HepG2 (cell line): ENCODE measurements around the gene MRPL27. TPM values are rescaled to one million over a fixed set of nuclear protein-coding genes. Genes with fewer than 3 reads are reported as not detected.
A peak's percentile ranks its signal among the peaks of the same experiment; 100 is the strongest.

Experiments
- AKAP8 ChIP-seq: sonication (generic); formaldehyde crosslinking; IDR thresholded peaks from 2 replicates; pipeline ENCODE4 v1.5.1; 2020; ENCODE audit warnings: mild to moderate bottlenecking, missing genetic modification reagents
- ATF6 ChIP-seq: sonication (generic); formaldehyde crosslinking; conservative IDR thresholded peaks from 2 replicates; pipeline ENCODE4 v1.4.0; 2020; ENCODE audit warnings: missing genetic modification reagents
- ELK4 ChIP-seq: sonication (generic); formaldehyde crosslinking; IDR thresholded peaks from 2 replicates; pipeline ENCODE4 v1.9.0; 2021; ENCODE audit warnings: missing genetic modification reagents, borderline replicate concordance
- HHEX ChIP-seq: IDR thresholded peaks from 2 replicates; pipeline ENCODE4 v1.6.1; 2016; ENCODE audit warnings: control low read depth
- KDM5B ChIP-seq: sonication (generic); formaldehyde crosslinking; IDR thresholded peaks from 2 replicates; pipeline ENCODE4 v1.4.0; 2020; ENCODE audit warnings: missing genetic modification reagents, mild to moderate bottlenecking, borderline replicate concordance
- MAFK ChIP-seq, 2 experiments: IDR thresholded peaks in 1 of 2; conservative IDR thresholded peaks in 1 of 2; 2 replicates each; pipeline ENCODE4 v1.6.1; 2011; ENCODE audit warnings: improper control_type of control experiment in 2 of 2, low read length in 2 of 2
- MXD4 ChIP-seq: IDR thresholded peaks from 2 replicates; pipeline ENCODE4 v1.6.1; 2016; ENCODE audit warnings: mild to moderate bottlenecking, missing biosample characterization, missing genetic modification reagents
- MYNN ChIP-seq: sonication (generic); formaldehyde crosslinking; IDR thresholded peaks from 2 replicates; pipeline ENCODE4 v1.4.0; 2020; ENCODE audit warnings: mild to moderate bottlenecking, low read depth, missing genetic modification reagents
- PHF8 ChIP-seq: sonication (generic); formaldehyde crosslinking; IDR thresholded peaks from 2 replicates; pipeline ENCODE4 v1.5.0; 2020; ENCODE audit warnings: missing genetic modification reagents
- RFX1 ChIP-seq: fragments of 450-650 bp; IDR thresholded peaks from 2 replicates; pipeline ENCODE4 v1.6.1; 2017
- SIN3B ChIP-seq: fragments of 150-350 bp; IDR thresholded peaks from 2 replicates; pipeline ENCODE4 v1.6.1; 2014; ENCODE audit warnings: low read length
- SKIL ChIP-seq: sonication (generic); formaldehyde crosslinking; IDR thresholded peaks from 2 replicates; pipeline ENCODE4 v1.8.0; 2022; ENCODE audit warnings: missing genetic modification reagents, mild to moderate bottlenecking, moderate library complexity, borderline replicate concordance
- THAP7 ChIP-seq: sonication (generic); formaldehyde crosslinking; IDR thresholded peaks from 2 replicates; pipeline ENCODE4 v1.8.1; 2023; ENCODE audit warnings: mild to moderate bottlenecking, missing genetic modification reagents
- THAP8 ChIP-seq: sonication (generic); formaldehyde crosslinking; IDR thresholded peaks from 2 replicates; pipeline ENCODE4 v1.5.1; 2020; ENCODE audit warnings: missing genetic modification reagents, mild to moderate bottlenecking, borderline replicate concordance
- ZBTB38 ChIP-seq: sonication (generic); formaldehyde crosslinking; IDR thresholded peaks from 2 replicates; pipeline ENCODE4 v1.5.1; 2020; ENCODE audit warnings: mild to moderate bottlenecking, missing genetic modification reagents
- ZC3H4 ChIP-seq: sonication (generic); formaldehyde crosslinking; IDR thresholded peaks from 2 replicates; pipeline ENCODE4 v1.4.0; 2020; ENCODE audit warnings: missing genetic modification reagents, borderline replicate concordance
- ZEB1 ChIP-seq: IDR thresholded peaks from 2 replicates; pipeline ENCODE4 v1.6.1; 2012; ENCODE audit warnings: mild to moderate bottlenecking, low read depth, inconsistent platforms; ENCODE audit not compliant: insufficient replicate concordance
- ZNF326 ChIP-seq: sonication (generic); formaldehyde crosslinking; IDR thresholded peaks from 2 replicates; pipeline ENCODE4 v1.4.0; 2020; ENCODE audit warnings: missing genetic modification reagents, borderline replicate concordance
- ZNF34 ChIP-seq: sonication (generic); formaldehyde crosslinking; IDR thresholded peaks from 2 replicates; pipeline ENCODE4 v1.4.0; 2020; ENCODE audit warnings: mild to moderate bottlenecking, missing genetic modification reagents, borderline replicate concordance
- ZNF543 ChIP-seq: sonication (generic); formaldehyde crosslinking; IDR thresholded peaks from 2 replicates; pipeline ENCODE4 v1.4.0; 2020; ENCODE audit warnings: mild to moderate bottlenecking, missing genetic modification reagents
- ZNF557 ChIP-seq: sonication (generic); formaldehyde crosslinking; IDR thresholded peaks from 2 replicates; pipeline ENCODE4 v1.4.0; 2020; ENCODE audit warnings: missing genetic modification reagents
- ZNF570 ChIP-seq: sonication (generic); formaldehyde crosslinking; IDR thresholded peaks from 2 replicates; pipeline ENCODE4 v1.4.0; 2020; ENCODE audit warnings: mild to moderate bottlenecking, missing genetic modification reagents, borderline replicate concordance
- ZNF616 ChIP-seq: sonication (generic); formaldehyde crosslinking; IDR thresholded peaks from 2 replicates; pipeline ENCODE4 v1.5.0; 2020; ENCODE audit warnings: low read depth, mild to moderate bottlenecking, missing genetic modification reagents
- ZNF850 ChIP-seq: sonication (generic); formaldehyde crosslinking; conservative IDR thresholded peaks from 2 replicates; pipeline ENCODE4 v1.9.0; 2021; ENCODE audit warnings: mild to moderate bottlenecking, missing genetic modification reagents
- polyA plus RNA-seq, 8 experiments: library from polyadenylated mRNA; depleted of rRNA in 3 of 8; stranded (reverse) in 7 of 8; unstranded in 1 of 8; fragments of >200 nt; fragmentation: Illumina TruSeq in 4 of 8; extraction: Trizol in 4 of 8; gene quantifications; 2 replicates each; pipeline versions ENCODE4 v1.2.1 to v1.2.3, GENCODE V29; 2011 to 2016; ENCODE audit warnings: low read depth in 4 of 8, missing spikeins in 1 of 8, mixed read lengths in 1 of 8; ENCODE audit not compliant: insufficient read depth in 1 of 8
- total RNA-seq, 5 experiments: library from RNA; depleted of rRNA; stranded (reverse); fragments of >200 nt; fragmentation: Illumina TruSeq; extraction: Trizol; gene quantifications; 2 replicates each; pipeline ENCODE4 v1.2.3, GENCODE V29; 2016; ENCODE audit warnings: low read depth in 1 of 5

Gene MRPL27
- total and polyA plus RNA-seq, 2 of the 13 experiments (the other 11 are each of a cell fraction or from before 2014, with no cell fraction given), result 137 to 217 TPM

- no peak for TF ChIP-seq ELK4 (CRISPR knock-in tag)
- no peak for TF ChIP-seq PHF8 (CRISPR knock-in tag)
- TF ChIP-seq AKAP8 (CRISPR knock-in tag), result no peak
- TF ChIP-seq ZNF34 (CRISPR knock-in tag), result no peak
- TF ChIP-seq ZEB1, result no peak
- no peak for TF ChIP-seq SKIL (CRISPR knock-in tag)
- TF ChIP-seq KDM5B (CRISPR knock-in tag), result no peak
- no peak for TF ChIP-seq ATF6 (CRISPR knock-in tag)
- 0 out of 2 replicates have a peak, but pooled peaks have one; percentile 9 for TF ChIP-seq ZNF543 (CRISPR knock-in tag)
- TF ChIP-seq ZNF326 (CRISPR knock-in tag), result no peak
- no peak for TF ChIP-seq ZBTB38 (CRISPR knock-in tag)
- no peak for TF ChIP-seq THAP7
- no peak for TF ChIP-seq ZC3H4 (CRISPR knock-in tag)
- no peak for TF ChIP-seq MAFK (conservative IDR thresholded peaks at IDR 0.05 in 1 of 2, IDR thresholded peaks at IDR 0.05 in 1 of 2; ENCODE audit: low read length in 2 of 2)
- TF ChIP-seq HHEX, result no peak
- no peak for TF ChIP-seq THAP8
- no peak for TF ChIP-seq MXD4
- no peak for TF ChIP-seq MYNN (CRISPR knock-in tag)
- TF ChIP-seq ZNF850, result 0 out of 2 replicates have a peak, but pooled peaks have one; percentile 57
- TF ChIP-seq SIN3B, result no peak
- no peak for TF ChIP-seq ZNF616 (CRISPR knock-in tag)
- no peak for TF ChIP-seq RFX1
- TF ChIP-seq ZNF570 (CRISPR knock-in tag), result 0 out of 2 replicates have a peak, but pooled peaks have one; percentile 33
- no peak for TF ChIP-seq ZNF557 (CRISPR knock-in tag)
These were observed 694 bp downstream of the MRPL27 start (continued) for GRCh38 chr17:50372222-50372757.
